HG03159 (cell line): Measurements from ENCODE around the gene CDH4.

Source experiments
- ATAC-seq: cut with Tn5 transposase; IDR thresholded peaks from one replicate; pipeline ENCODE4 v1.9.1; 2021; ENCODE audit warnings: mild to moderate bottlenecking, moderate library complexity; ENCODE audit not compliant: unreplicated experiment

CDH4 gene

GRCh38 chr20:61790116-61790827 is 538.2 kb downstream of the CDH4 start:
- ATAC-seq: no peak

- ATAC-seq: no peak
These were observed 539.9 kb downstream of the CDH4 start for GRCh38 chr20:61791995-61792394.

GRCh38 chr20:61795669-61796630 is 543.9 kb downstream of the CDH4 start:
- ATAC-seq: no peak

DNA sequence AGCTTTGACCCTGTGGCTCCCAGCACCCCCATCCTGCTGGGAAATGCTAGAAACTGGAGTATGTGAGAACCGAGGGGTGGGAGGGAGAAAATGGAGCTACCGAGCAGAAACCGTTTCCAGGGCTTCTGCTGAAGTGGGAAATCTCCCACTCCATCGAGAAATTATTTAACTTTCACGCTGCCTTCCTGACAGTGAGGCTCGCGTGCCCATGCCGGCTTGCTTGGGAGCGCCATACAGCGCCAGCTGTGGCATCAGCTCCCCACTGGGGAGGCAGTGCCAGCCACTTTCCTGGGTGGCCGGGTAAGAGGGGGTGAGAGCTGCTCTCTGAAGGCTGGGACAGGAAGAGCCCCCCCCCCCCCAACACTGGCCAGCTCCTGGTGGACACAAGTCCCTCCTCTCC is 544.7 kb downstream of the CDH4 start:
- no peak for ATAC-seq

GRCh38 chr20:61797200-61797599 is 545.1 kb downstream of the CDH4 start:
- no peak for ATAC-seq

DNA sequence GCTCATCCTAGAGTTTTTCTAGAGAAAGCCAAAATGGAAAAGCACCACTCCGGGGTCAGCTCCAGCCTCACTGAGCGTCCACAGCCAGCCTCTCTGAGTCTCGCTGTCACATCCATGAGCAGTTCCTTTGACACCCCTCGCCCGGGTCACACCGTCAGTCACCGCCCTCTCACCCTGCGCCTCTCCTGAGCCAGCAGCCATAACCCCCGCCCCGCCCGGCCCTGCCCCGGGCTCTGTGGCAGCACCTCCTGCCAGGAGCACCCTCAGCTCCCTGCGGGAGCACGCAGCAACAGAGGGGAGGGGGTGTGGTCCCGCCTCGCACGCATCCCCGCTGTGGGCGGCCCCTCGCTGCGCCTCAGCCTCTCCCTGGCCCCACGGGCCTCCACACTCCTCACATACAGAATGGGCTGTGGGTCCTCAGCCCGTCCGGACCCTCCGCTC is 545.9 kb downstream of the CDH4 start:
- no peak for ATAC-seq

GRCh38 chr20:61798632-61799031 is 546.6 kb downstream of the CDH4 start:
- no peak for ATAC-seq

GRCh38 chr20:61799394-61799923 is 547.4 kb downstream of the CDH4 start:
- no peak for ATAC-seq

GRCh38 chr20:61799928-61800327 is 547.9 kb downstream of the CDH4 start:
- no peak for ATAC-seq

DNA sequence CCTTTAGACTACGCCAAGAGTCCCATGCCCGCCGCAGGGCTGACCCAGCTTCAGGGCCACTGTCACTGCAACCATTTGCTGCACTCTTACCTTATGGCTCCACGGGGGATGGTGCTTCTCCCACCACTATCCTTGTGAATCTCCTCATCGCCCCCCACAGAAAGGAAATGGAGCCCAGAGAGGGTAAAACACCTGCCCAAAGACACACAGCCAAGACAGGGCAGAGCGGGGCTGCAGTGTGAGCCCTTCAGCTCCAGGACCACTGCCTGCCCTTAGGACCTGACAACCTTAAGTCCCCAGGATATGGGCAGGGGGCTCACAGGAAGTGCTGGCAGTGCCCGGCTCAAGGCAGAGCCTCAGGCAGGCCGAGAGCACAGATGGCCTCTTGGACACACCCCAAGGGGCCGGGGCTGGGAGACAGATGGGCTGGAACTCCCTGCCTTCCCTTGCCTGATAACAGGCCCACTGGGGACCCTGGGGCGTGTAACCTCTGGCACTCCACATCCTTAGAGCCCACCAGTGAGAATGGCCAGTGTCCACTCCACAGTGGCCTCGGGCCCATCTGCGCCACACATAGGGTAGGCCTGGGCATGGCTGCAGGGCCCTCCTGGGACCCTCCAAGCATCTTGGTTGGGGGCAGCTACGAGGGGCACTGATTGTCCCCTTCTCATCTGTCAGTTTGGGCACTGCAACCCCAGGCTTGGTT is 548.5 kb downstream of the CDH4 start:
- ATAC-seq: no peak

GRCh38 chr20:61801065-61801360 is 549.0 kb downstream of the CDH4 start:
- no peak for ATAC-seq

DNA sequence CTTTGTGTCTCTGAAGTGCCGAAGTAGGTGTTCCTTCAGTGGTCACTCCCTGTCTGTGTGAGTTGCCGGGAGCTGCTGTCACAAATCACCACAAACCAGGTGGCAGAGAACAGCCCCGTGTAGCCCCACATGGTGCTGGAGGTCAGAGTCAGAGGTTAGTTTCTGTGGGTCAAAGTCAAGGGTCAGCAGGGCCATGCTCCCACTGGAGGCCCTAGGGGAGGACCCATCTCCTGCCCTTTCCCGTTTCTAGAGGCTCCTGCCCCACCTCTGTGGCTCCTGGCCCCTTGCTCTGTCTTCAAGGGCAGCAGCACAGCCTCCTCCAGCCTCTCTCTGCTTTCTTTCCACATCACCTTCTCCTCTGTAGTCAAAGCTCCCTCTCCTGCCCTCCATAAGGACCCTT is 549.4 kb downstream of the CDH4 start:
- no peak for ATAC-seq

DNA sequence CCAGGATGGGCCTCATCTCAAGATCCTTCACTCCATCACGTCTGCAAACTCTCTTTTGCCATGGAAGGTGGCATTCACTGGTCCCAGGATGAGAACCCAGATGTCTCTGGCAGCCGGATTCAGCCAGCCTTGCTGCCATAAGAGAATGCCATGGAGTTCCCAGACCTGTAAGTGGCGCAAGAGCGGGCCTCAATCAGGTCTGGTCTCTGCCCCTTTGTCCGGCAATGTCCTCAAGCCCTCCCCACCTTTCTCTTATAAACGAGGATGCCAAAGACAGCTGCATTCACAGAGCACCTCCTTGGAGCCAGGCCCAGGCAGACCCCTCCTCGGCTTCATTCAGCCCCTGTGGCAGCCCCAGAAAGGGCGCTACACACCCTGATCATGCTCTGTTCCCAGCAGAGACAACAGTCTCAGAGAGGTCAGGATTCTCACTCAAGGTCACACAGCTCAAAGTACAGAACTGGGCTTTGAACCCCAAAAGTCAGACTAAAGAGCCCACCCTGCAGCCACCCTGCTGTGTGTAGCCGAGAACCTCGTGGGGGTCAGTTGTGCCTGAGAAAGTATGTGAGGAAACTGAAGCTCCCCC is 549.9 kb downstream of the CDH4 start:
- no peak for ATAC-seq

DNA sequence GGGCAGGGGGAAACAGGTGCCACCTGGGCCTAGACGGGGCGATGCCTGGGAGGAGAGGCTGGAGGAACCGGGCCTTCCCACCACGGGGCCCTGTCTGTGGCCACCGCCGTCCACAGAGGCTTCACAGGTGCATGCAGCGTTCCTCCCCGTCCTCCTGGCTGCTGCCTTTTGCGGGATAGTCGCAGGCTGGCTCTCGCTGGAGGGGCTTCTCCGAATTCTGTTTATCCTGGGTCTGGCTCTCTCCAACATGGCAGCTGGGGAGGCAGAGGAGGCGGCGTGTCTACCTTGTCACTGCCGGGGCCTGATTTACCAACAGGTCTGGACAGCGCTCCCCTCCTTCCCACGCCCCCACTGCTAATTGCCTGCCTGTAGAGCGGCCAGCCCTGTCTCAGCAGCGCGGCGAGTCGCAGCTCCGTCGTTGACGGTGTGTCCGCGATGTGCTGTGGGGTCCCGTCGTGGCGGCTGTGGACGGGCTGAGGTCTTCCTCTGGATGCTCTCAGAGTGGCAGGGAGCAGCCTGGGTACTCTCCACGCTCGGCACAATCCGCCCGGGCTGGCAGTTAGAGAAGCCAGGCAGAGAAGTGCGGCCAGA is 550.8 kb downstream of the CDH4 start:
- no peak for ATAC-seq

DNA sequence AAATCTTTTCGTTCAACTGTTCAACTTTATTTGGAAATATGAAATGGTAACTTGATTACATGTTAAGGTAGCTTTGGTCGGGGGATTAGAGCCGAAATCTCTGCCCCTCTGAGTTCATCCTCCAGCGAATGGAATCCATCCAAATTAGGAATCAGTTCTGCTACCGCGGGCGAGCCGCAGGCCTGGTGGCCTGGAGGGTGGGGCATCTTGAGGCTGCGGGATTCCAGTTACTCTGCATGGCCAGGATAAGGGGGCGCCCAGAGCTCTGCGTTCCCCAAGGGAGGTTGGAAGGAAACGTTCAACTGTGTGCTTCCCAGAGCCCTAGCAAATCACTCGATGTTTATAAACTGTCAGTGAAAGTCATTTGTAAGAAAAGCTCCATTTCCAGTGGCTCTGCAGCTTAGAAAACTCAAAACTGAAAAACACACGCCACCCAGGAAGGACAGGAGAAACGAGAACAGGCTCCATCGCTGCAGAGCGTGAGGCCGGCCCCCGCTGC is 551.4 kb downstream of the CDH4 start:
- no peak for ATAC-seq

DNA sequence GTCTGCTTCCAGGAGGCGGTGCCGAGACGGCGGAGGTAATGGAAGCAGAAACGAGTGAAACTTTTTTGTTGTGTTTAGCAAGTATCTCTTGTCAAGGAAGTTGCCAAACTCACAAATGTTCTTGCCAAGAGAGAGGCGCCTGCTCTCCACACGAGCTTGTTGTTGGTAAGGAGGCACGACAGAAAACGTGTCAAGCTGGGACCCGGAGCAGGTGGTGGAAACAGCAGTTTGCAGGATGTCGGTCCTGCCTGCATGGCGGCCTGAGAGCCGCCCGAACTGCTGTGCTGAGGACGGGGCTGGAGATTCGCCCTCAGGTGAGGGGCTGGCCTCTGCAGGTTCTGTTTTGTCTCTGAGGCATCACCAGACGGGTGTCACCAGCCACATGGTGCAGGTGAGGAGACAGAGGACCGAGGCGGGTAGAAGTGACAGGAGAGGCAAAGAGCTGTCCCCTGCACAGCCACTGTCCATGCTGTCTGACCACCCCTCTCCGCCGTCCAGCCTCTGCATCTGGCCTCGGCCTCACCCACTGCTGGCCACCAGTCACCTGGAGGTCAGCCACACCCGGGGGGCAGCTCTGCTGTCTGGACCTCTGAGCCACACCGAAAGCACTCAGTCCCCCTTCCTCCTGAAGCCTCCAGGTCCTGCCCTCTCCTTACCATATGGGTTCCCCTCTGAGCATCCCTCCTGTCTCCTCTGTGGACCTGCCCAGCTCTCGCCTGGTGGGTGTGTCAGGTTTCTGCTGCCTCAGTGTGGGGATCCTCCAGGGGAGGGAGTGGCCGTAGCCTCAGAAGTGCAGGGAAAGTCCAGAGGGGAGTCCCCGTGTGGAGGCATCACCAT is 552.1 kb downstream of the CDH4 start:
- no peak for ATAC-seq

GRCh38 chr20:61804752-61805295 is 552.8 kb downstream of the CDH4 start:
- no peak for ATAC-seq

- no peak for ATAC-seq
These were observed 553.3 kb downstream of the CDH4 start for GRCh38 chr20:61805365-61805764.

DNA sequence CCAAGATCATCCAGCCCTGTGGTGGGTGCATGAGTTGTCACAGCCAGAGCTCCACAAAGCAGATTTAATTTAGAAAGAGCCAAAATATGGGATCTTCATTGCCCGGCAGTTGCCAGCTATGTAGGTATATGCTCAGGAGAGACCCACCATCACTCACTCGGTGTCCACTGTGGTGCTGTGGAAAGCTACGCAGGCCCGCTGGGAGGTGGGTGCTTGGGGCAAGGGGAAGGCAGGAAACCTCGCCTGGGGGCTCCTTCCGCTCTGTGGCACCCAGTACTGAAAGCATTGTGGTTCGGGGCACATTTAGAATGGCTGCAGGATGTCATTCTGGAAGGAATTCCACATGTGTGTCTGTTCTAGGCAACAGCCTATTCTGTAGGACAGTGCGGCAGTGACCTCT is 553.7 kb downstream of the CDH4 start:
- ATAC-seq: no peak
